Measurements from ENCODE around the gene STK4.

Gene STK4

GRCh38 chr20:44942264-44942973, 23.9 kb upstream of the STK4 start:
- H3K4me3 Mint-ChIP-seq: no peak overlapping the region
- peaks cover 2% of the 10 kb centered on the region for H3K4me1 Mint-ChIP-seq (ENCODE audit: low read depth)
- H3K27ac Mint-ChIP-seq: no peak overlapping the region
- H3K27me3 Mint-ChIP-seq (ENCODE audit: low read depth): no peaks in the 10 kb centered on the region
- H3K36me3 Mint-ChIP-seq (ENCODE audit: low read depth): peaks cover 58% of the 10 kb centered on the region
- no peak for DNase-seq (ENCODE audit: low spot score)
- no peaks in the 10 kb centered on the region for H3K9me3 Mint-ChIP-seq

DNA sequence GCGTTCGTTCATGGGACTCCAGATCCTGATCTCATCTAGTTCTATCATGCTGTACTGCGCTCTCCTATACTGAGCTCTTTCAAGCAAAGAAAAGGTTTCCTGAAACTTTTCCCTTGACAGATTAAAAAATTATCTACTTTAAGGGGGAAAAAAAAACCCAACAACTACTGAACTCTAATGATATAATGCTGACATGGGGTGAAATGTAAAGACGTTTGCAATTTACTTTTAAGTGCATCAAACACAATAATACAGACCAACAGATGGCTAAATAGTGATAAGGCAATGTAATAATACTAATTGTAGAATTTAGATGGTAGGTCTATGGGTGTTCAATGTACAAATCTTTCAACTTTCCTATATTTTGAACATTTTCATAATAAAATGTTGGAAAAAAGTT, 22.5 kb upstream of the STK4 start:
- H3K9me3 Mint-ChIP-seq: no peaks in the 10 kb centered on the region
- H3K4me3 Mint-ChIP-seq: no peak overlapping the region
- no peaks in the 10 kb centered on the region for H3K27me3 Mint-ChIP-seq (ENCODE audit: low read depth)
- peaks cover 2% of the 10 kb centered on the region for H3K4me1 Mint-ChIP-seq (ENCODE audit: low read depth)
- peaks cover 59% of the 10 kb centered on the region for H3K36me3 Mint-ChIP-seq (ENCODE audit: low read depth)
- no peak overlapping the region for H3K27ac Mint-ChIP-seq
- no peak for DNase-seq (ENCODE audit: low spot score)

DNA sequence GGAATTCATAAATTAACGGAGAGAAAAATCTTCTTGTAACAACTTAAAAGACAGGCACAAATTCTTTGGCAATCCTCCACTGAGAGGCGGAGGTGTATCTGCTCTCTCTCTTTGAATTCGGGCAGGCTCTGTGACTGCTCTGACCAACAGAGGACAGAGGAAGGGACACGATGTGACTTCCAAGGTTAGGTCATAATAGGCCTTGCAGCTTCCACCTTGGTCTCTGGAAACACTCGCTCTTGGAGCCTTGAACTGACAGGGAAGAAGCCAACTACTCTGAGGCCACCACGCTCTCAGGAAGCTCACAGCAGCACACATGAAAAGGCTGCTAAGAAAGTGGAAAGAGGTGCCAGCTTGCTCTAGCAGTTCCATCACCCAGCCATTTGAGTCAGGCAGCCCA, 21.1 kb upstream of the STK4 start:
- H3K4me1 Mint-ChIP-seq (ENCODE audit: low read depth): peaks cover 2% of the 10 kb centered on the region
- H3K4me3 Mint-ChIP-seq: no peak overlapping the region
- H3K27ac Mint-ChIP-seq: no peak overlapping the region
- H3K27me3 Mint-ChIP-seq (ENCODE audit: low read depth): no peaks in the 10 kb centered on the region
- no peaks in the 10 kb centered on the region for H3K9me3 Mint-ChIP-seq
- no peak for DNase-seq (ENCODE audit: low spot score)
- peaks cover 61% of the 10 kb centered on the region for H3K36me3 Mint-ChIP-seq (ENCODE audit: low read depth)

DNA sequence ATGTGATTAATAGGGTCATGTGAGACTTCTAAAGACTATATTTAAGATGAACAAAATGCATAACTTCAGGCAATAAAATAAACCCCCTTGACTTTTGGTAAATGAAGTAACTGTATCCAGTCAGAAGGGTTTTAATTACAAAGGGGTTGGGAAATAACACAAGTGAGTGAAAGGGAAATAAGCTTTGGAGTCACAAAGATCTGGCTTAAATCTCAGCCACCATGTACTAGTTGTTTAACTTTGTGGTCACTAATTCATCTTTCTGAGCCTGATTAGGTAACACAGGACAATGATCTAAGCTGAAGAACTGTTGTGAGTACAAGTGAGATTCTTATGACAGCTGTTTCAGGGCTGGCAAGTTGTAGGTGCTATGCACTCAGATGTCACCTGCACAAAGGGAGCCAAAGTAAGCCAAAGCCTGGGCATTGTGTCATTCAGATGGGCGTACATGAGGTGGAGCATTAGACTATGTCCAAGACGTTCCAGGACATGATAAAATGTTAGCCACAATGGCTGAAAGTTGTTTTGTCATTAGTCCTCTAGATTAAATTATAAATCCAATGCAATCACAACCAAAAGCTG, 19.9 kb upstream of the STK4 start:
- H3K27ac Mint-ChIP-seq: peak overlapping the region; percentile 27
- no peaks in the 10 kb centered on the region for H3K27me3 Mint-ChIP-seq (ENCODE audit: low read depth)
- DNase-seq (ENCODE audit: low spot score): no peak
- peaks cover 63% of the 10 kb centered on the region for H3K36me3 Mint-ChIP-seq (ENCODE audit: low read depth)
- H3K4me3 Mint-ChIP-seq: no peak overlapping the region
- H3K4me1 Mint-ChIP-seq (ENCODE audit: low read depth): peaks cover 2% of the 10 kb centered on the region
- H3K9me3 Mint-ChIP-seq: no peaks in the 10 kb centered on the region

DNA sequence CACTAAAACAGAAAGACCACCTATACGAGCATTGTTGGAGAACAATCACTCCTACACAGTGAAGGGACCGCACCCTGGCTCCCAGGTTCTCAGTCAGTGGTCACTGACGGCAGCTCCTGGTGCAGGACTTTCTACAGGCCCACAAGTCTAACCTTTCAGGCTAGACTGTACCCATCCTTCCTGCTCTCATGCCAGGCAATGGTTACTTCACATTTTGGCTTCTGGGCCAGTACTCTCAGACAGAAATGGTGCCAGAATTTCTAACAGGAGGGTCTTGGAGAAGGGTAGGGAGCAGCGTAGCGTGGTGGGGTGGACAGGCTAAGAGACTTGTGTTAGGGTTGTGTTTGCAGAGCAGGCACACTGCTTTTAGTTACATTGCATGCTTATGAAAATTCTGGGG, 18.2 kb upstream of the STK4 start:
- H3K27me3 Mint-ChIP-seq (ENCODE audit: low read depth): no peaks in the 10 kb centered on the region
- H3K36me3 Mint-ChIP-seq (ENCODE audit: low read depth): peaks cover 66% of the 10 kb centered on the region
- peaks cover 9% of the 10 kb centered on the region for H3K4me1 Mint-ChIP-seq (ENCODE audit: low read depth)
- H3K4me3 Mint-ChIP-seq: no peak overlapping the region
- no peak for DNase-seq (ENCODE audit: low spot score)
- no peak overlapping the region for H3K27ac Mint-ChIP-seq
- H3K9me3 Mint-ChIP-seq: no peaks in the 10 kb centered on the region

DNA sequence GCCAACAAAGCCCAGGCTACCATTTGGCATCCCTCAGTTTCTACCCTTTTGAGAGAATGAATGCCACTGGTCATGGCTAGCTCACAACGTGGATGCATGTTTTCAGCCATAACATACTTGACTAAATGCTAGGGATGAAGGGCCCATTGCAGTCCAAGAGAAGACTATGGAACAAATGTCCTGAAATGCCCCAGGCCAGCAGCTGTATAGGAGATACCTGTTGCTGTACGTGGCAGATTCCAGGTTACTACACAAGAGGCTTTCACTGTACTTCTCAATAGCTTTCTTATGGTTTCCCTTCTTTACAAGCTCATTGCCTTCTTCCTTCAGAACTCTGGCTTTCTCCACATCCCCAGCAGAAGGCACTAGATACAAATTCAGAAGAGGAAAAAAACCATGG, 17.8 kb upstream of the STK4 start:
- Mint-ChIP-seq H3K9me3 (no peaks in the 10 kb centered on the region), H3K36me3 (ENCODE audit: low read depth) (peaks cover 67% of the 10 kb centered on the region), H3K27ac (no peak overlapping the region)

DNA sequence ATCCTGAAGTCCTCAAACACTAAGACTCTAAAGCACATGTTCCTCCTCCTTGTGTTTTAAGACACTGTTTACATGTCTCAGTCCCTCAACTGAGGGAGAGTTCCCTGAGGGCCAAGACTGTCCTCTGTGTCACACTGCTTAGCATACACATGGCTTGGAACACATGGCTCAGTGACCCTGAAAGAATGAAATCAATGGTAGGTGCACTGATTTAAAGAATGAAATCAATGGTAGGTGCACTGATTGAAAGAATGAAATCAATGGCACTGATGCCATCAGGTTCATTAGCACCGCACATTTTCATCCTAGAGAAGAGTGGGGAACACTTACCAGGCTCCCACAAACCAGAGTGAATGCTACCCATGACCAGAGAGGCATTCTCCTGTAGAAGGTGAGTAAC, 15.9 kb upstream of the STK4 start:
- no peak overlapping the region for H3K4me3 Mint-ChIP-seq
- H3K9me3 Mint-ChIP-seq: no peaks in the 10 kb centered on the region
- peaks cover 67% of the 10 kb centered on the region for H3K36me3 Mint-ChIP-seq (ENCODE audit: low read depth)
- no peaks in the 10 kb centered on the region for H3K27me3 Mint-ChIP-seq (ENCODE audit: low read depth)
- peak overlapping the region; percentile 15 for H3K27ac Mint-ChIP-seq
- H3K4me1 Mint-ChIP-seq (ENCODE audit: low read depth): peaks cover 10% of the 10 kb centered on the region
- no peak for DNase-seq (ENCODE audit: low spot score)

More for the DNA sequence above, 17.8 kb upstream of the STK4 start:
- Mint-ChIP-seq H3K4me3 (no peak overlapping the region), H3K4me1 (ENCODE audit: low read depth) (peaks cover 10% of the 10 kb centered on the region), H3K27me3 (ENCODE audit: low read depth) (no peaks in the 10 kb centered on the region)
- DNase-seq (ENCODE audit: low spot score): no peak

DNA sequence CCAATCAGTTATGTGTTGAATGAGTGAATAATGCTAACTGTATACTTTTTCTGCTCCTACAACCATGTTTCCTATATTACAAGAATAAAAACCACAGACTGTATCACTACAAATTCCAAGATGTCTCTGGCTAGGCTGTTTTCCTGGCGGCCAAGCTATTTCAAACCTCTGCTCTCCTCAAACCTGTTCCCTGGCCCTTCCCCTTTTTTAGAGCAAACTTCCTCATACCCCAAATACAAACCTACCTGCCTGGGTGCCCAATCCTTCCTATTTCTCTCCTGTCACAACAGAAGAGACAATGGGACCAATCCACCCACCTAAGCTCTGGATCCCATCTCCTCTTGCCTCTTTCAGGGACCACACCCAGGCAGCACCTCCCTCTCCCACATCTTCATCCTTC, 13.6 kb upstream of the STK4 start:
- H3K9me3 Mint-ChIP-seq: no peaks in the 10 kb centered on the region
- no peaks in the 10 kb centered on the region for H3K27me3 Mint-ChIP-seq (ENCODE audit: low read depth)
- peaks cover 60% of the 10 kb centered on the region for H3K36me3 Mint-ChIP-seq (ENCODE audit: low read depth)
- H3K27ac Mint-ChIP-seq: peak overlapping the region; percentile 1
- H3K4me3 Mint-ChIP-seq: no peak overlapping the region
- no peak for DNase-seq (ENCODE audit: low spot score)
- peaks cover 10% of the 10 kb centered on the region for H3K4me1 Mint-ChIP-seq (ENCODE audit: low read depth)

DNA sequence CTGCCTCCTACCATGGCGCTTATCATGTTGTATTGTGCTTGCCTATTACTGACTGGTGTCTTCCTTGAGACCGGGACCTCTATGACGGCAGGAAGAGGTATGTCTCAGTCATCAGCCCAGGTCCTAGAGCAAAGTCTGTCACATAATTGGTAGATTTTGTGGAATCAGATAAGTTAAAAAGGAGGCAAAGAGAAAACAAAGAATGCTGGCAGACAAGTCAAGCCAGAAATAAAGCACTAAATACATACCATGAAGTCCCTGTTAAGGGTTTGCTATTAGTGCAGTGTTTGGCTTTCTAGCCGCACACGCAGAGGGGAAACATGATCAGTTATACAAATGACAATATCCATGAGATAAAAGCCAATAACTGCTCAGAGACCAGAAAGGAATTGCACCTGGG, 12.1 kb upstream of the STK4 start:
- peaks cover 23% of the 10 kb centered on the region for H3K4me1 Mint-ChIP-seq (ENCODE audit: low read depth)

DNA sequence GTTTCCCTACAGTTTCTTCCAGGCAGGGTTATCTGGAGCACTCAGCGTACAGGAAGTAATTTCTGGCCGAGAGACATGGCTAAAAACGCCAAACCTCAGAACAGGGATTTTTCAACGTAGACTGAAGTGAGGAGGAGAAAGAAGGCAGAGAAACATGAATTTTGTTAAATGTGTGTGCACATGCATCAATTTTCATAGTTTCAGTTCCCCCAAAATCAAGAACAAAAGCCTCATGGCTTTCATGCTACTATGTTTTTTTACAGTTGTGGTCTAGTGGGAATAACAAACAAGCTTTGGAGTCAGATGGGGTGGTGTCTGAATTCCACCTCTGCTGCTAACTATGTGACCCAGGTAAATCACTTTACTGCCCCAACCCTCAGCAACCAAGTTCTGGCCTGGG, 11.0 kb upstream of the STK4 start:
- H3K4me3 Mint-ChIP-seq: no peak overlapping the region
- no peaks in the 10 kb centered on the region for H3K9me3 Mint-ChIP-seq
- DNase-seq (ENCODE audit: low spot score): no peak
- peaks cover 67% of the 10 kb centered on the region for H3K36me3 Mint-ChIP-seq (ENCODE audit: low read depth)
- H3K4me1 Mint-ChIP-seq (ENCODE audit: low read depth): peaks cover 28% of the 10 kb centered on the region
- no peak overlapping the region for H3K27ac Mint-ChIP-seq
- H3K27me3 Mint-ChIP-seq (ENCODE audit: low read depth): no peaks in the 10 kb centered on the region

More for the DNA sequence above, 12.1 kb upstream of the STK4 start:
- no peak for DNase-seq (ENCODE audit: low spot score)
- Mint-ChIP-seq H3K27me3 (ENCODE audit: low read depth) (no peaks in the 10 kb centered on the region), H3K9me3 (no peaks in the 10 kb centered on the region), H3K27ac (no peak overlapping the region), H3K4me3 (no peak overlapping the region), H3K36me3 (ENCODE audit: low read depth) (peaks cover 70% of the 10 kb centered on the region)

GRCh38 chr20:44956410-44956809, 9.9 kb upstream of the STK4 start:
- H3K4me1 Mint-ChIP-seq (ENCODE audit: low read depth): peaks cover 40% of the 10 kb centered on the region
- no peak overlapping the region for H3K4me3 Mint-ChIP-seq
- no peaks in the 10 kb centered on the region for H3K27me3 Mint-ChIP-seq (ENCODE audit: low read depth)
- no peak overlapping the region for H3K27ac Mint-ChIP-seq
- H3K36me3 Mint-ChIP-seq (ENCODE audit: low read depth): peaks cover 60% of the 10 kb centered on the region
- H3K9me3 Mint-ChIP-seq: no peaks in the 10 kb centered on the region
- no peak for DNase-seq (ENCODE audit: low spot score)

- H3K9me3 Mint-ChIP-seq: no peaks in the 10 kb centered on the region
- no peak overlapping the region for H3K27ac Mint-ChIP-seq
- no peaks in the 10 kb centered on the region for H3K27me3 Mint-ChIP-seq (ENCODE audit: low read depth)
- peak overlapping the region; percentile 98 for H3K4me3 Mint-ChIP-seq
- peaks cover 45% of the 10 kb centered on the region for H3K36me3 Mint-ChIP-seq (ENCODE audit: low read depth)
- no peak for DNase-seq (ENCODE audit: low spot score)
- H3K4me1 Mint-ChIP-seq (ENCODE audit: low read depth): peaks cover 45% of the 10 kb centered on the region
Observed at GRCh38 chr20:44958276-44958675, 8.0 kb upstream of the STK4 start.

DNA sequence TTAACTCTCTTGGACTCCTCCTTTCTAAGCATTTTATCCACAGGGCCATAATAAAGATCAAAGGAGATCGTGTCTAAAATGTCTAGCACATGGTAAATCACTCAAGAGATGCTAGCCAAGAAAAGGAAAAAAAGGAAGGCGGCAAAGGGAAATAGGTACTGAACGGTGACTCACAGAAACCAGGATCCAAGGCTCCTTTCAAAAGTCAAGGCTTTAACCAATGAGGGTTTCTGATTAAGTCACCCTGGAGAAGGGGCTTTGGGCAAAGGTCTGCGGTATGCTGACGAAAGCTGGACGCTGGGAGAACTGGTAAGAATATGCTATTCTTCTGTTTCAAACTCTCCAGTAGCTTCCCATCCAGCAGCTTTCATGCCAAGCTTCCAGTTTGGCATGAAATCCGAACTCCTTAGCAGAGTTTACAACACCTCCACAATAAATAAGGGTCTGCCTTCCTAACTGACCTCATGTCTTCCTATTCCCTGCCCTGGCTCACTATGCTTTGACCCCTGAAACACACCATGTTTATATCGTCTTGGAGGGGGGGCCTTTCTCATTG, 7.2 kb upstream of the STK4 start:
- no peaks in the 10 kb centered on the region for H3K9me3 Mint-ChIP-seq
- H3K36me3 Mint-ChIP-seq (ENCODE audit: low read depth): peaks cover 37% of the 10 kb centered on the region
- H3K4me3 Mint-ChIP-seq: peak overlapping the region; percentile 98
- H3K4me1 Mint-ChIP-seq (ENCODE audit: low read depth): peaks cover 52% of the 10 kb centered on the region
- no peaks in the 10 kb centered on the region for H3K27me3 Mint-ChIP-seq (ENCODE audit: low read depth)
- DNase-seq (ENCODE audit: low spot score): peak; percentile 24
- peak overlapping the region; percentile 96 for H3K27ac Mint-ChIP-seq

GRCh38 chr20:44959638-44960102, 6.6 kb upstream of the STK4 start:
- Mint-ChIP-seq H3K27ac (peak overlapping the region; percentile 96), H3K4me3 (peak overlapping the region; percentile 98), H3K27me3 (ENCODE audit: low read depth) (no peaks in the 10 kb centered on the region), H3K4me1 (ENCODE audit: low read depth) (peaks cover 53% of the 10 kb centered on the region), H3K9me3 (no peaks in the 10 kb centered on the region), H3K36me3 (ENCODE audit: low read depth) (peaks cover 35% of the 10 kb centered on the region)
- DNase-seq (ENCODE audit: low spot score): peak; percentile 75

Measured in T-helper 2 cell treated with Interferon-gamma antibody and Interleukin-4, amounts not matched to agents 5 μg/mL and 100 μg/mL, for 36 hours (primary cell).